Erythroblast (primary cell): Measurements from ENCODE around the gene CTAGE8.
"Not testable (repeated sequence)": the region's sequence is repeated elsewhere in the genome, so short reads cannot be mapped to it uniquely, and the experiment has no call there.

ENCODE experiments used
- DNase-seq, 2 experiments: peaks; one replicate each; lab custom pipeline; 2025; lab: John Stamatoyannopoulos, UW
- GATA1 ChIP-seq: IDR thresholded peaks from 2 replicates; pipeline ENCODE4 v1.6.1; 2011; ENCODE audit warnings: low read depth, mild to moderate bottlenecking, control low read depth, low read length, moderate library complexity
- POLR2A ChIP-seq: IDR thresholded peaks from 2 replicates; pipeline ENCODE4 v1.6.1; 2011; ENCODE audit warnings: mild to moderate bottlenecking, low read length

The CTAGE8 gene

GRCh38 chr7:144259067-144259466, 10.0 kb downstream of the CTAGE8 start:
- not testable (repeated sequence) for DNase-seq

GRCh38 chr7:144256112-144256511, 13.0 kb downstream of the CTAGE8 start:
- DNase-seq: no peak

DNA sequence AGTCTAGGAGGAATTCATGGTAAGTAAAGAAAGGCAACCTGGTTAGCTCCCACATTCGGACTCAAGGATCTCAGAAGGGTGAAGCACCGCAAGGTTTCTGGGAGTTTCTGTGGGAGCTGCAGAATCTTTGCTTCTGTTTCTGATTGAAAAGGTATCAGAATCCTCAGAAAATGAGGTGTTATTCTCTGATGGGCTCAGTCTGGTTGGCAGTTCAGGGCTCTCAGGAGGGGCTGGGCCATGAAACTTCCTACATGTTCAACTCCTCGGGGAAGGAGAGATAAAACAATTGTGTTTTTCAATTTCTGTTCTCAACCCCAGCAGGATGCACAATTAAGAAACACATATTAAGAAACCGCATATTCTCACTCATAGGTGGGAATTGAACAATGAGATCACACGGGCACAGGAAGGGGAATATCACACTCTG, 13.6 kb downstream of the CTAGE8 start:
- TF ChIP-seq POLR2A (no peak), GATA1 (no peak)
- DNase-seq: no peak

More at GRCh38 chr7:144256112-144256511, 13.0 kb downstream of the CTAGE8 start:
- TF ChIP-seq POLR2A (no peak), GATA1 (no peak)

DNA sequence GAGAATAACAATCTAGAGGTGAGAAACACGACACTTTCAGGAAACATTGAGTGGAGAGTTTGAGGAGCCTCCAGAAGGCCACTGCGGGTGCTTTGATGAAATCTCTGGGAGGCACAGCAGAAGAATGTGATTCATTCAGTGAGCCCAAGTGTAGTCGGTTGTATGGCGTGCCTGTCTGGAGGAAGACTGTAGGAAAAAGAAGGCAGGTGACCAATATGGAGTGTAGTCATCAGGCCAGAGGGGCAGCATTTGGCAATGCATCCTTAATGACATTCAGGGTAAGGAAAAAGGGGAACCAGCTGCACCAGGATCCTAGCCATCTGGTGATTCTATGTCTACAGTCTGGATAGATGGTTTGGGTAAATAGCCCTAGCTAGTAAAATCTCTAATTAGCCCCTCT, 16.8 kb downstream of the CTAGE8 start:
- not testable (repeated sequence) for DNase-seq

DNA sequence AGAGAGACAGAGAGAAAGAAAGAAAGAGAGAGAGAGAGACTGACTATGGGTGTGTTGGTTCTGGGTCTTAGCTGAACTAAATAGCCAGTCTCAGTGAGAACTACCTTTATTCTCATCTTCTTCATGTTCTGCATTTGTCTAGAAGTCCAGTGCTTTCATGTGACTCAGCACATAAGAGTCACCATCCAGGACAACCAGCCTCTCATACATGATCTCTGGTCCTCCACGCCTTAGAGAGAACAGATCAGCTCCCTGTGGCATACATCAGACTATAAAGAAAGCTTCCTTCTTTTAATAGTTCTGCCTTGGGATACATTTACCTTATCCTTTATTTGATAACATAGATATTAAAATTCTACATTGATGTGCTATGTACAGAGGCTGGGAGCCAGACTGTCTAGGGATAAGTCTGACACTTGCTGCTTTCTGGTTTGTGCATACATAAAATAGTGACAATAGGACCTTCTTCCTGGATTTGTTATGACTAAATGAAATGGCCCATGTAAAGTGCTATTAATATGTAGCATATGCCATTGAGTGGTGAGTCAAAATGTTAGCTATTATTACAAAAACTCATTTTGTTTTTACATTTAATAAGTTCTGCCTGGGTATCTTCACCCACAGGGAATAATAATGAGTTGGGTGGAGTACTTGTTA, 21.3 kb downstream of the CTAGE8 start:
- not testable (repeated sequence) for DNase-seq

DNA sequence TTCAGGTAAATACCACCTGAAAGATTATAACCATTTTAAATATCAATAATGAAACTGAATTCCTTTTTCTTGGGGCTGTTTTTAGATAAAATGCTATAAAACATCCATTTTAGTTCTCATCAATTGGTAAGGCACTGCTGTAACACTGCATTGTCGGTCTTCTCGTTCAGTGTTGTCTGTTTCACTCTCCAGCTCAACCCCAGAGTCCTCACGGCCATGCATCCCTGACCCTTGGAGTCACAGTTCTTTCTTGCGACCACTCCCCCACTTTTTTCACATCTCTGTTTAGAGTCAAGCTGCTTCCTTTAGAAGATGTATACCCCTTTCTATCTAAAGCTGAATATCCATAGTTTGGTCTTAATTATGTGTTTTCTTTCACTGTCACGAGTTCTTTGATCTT, 22.1 kb downstream of the CTAGE8 start:
- not testable (repeated sequence) for DNase-seq

DNA sequence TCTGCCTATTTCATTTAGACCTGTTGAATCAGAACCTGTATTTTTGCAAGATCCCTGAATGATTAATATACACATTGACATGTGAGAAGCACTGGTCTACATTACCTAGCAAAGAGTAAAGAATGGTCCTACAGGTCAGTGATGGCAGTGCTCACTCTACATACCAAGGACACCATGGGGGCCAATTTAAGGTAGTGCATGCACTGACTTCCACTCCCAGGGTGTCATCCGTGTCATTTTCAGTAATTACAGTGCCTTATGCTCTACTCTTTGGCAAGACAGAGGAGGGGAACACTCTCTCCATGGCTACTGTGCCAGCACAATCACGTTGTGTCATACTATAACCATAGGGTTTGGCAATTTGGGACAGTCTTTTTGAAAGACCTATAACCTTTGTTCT, 23.7 kb downstream of the CTAGE8 start:
- not testable (repeated sequence) for DNase-seq

- DNase-seq: not testable (repeated sequence)
Observed at GRCh38 chr7:144239365-144239764, 29.7 kb downstream of the CTAGE8 start, which contains the start of gene OR2A42. Gene OR2A42, minus strand, starts transcription at chr7:144239605. Its CDS starts 6,762 bp downstream, at chr7:144232843.

DNA sequence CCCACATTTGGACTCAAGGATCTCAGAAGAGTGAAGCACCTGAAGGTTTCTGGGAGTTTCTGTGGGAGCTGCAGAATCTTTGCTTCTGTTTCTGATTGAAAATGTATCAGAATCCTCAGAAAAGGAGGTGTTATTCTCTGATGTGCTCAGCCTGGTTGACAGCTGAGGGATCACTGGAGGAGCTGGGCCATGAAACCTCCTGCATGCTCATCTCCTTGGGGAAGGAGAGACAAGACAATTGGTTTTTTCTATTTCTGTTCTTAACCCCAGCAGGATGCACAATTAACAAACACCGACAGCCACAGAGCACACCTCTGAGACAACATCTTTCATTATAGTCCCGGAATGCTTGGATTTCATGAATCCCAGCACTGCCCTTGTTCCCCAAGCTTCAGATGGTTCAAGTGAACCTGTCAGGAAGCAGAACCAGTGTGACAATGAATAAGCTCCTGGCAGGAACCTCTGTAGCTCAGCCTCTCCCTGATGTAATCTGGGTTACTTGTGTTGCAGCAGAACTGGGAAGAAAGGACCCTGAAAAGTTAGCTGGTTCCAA, 30.5 kb downstream of the CTAGE8 start:
- not testable (repeated sequence) for DNase-seq

DNA sequence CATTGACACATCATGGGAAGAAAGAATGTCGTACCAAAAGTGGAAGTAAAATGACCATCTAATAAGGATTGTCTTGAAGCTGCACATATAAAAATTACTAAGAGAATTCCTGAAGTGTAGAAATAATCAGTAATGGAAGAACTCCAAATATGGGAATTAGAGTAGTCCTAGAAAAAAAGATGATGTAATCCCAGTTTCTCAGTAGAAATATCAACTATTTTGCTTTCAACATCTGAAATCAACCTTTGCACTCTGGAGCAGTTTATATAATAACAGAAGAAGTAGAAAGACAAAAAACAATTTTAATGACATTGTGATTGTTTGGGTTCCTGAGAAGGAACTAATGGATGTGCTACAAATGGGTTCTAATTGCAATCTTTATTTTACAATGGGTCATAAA, 36.0 kb downstream of the CTAGE8 start:
- DNase-seq: not testable (repeated sequence)

GRCh38 chr7:144231027-144231426, 38.1 kb downstream of the CTAGE8 start:
- DNase-seq: not testable (repeated sequence)

GRCh38 chr7:144228810-144229209, 40.3 kb downstream of the CTAGE8 start:
- DNase-seq: not testable (repeated sequence)

DNA sequence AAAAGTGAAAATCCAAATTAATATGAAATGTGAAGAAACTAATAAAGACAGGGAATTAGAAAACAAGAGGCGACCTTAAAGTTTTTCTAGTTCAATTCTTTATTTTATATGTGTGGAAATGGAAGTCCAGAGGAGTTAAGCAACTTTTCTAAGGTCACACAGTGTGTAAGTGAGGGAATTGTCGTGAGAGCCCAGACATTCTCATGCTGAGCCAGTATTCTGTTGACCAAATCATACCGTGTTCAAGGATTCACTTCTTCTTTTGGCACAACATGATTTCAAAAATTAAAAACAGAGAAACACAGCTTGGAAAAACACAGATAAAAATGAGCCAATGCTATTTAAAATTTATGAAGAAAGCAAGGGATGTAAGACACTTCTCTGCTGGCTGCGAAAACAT, 42.2 kb downstream of the CTAGE8 start:
- not testable (repeated sequence) for DNase-seq

GRCh38 chr7:144223675-144224074, 45.4 kb downstream of the CTAGE8 start:
- DNase-seq: not testable (repeated sequence)

DNA sequence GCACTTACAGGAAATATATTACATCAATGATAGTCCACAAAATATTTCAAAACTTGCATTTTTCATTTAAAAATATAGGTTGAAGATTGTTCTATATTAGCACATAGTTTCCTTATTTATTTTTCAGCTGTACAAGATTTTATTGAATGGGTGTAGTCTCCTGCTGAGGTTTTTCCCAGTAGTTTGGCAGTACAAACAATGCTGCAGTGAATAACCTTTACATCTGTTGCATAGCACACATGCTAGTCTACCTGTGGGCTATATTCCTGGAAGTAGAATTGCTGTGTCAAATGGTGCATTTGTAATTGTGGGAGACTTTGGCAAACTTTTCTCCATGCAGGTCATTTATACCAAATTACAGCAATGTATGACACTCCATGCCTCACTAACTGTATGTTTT, 48.6 kb downstream of the CTAGE8 start:
- not testable (repeated sequence) for DNase-seq

DNA sequence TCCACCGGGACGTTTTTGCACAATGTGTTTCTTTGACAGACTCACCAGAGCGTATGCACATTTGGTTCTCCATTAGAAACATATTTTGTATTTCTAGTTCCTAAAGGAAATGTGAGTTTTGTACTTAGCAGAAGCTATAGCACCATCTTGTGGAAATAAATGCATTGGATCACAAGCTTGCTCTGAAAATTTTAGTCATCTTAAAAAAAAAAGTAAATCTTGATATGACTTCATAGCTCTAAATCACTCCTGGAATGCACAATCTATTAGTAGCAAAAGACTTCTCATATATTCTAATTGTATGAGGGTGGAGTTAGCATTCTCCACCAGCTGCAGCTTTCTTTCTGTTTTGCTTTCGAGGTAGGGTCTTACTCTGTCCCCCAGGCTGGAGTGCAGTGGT, 49.9 kb downstream of the CTAGE8 start:
- not testable (repeated sequence) for DNase-seq

DNA sequence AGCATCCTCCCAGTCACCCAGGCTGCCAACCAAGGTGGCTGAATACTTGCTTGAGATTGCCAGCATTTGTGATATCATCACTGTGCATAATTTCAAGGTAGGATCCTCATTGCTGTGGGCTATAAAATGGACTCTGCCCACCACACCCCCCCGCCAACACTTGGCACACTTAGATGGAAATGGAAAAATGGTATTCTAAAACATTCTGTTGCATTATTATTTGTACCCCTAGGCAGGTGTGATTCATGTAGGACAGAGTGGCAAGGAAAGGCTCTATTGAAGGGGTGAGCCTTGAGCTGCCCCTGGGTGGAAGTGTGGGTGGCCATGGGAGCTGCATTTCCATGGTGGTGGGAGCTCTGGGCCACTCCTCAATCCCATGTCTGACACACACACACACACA, 50.5 kb downstream of the CTAGE8 start:
- not testable (repeated sequence) for DNase-seq

GRCh38 chr7:144217200-144217599, 51.9 kb downstream of the CTAGE8 start:
- DNase-seq: not testable (repeated sequence)
